Measurements from ENCODE around the gene HS1BP3. TPM values are rescaled to one million over a fixed set of nuclear protein-coding genes. Genes with fewer than 3 reads are reported as not detected.

Gene HS1BP3
- total RNA-seq, 3 donors from 2014 or later, result 19.0 to 31.8 (median 25.9) TPM

DNA sequence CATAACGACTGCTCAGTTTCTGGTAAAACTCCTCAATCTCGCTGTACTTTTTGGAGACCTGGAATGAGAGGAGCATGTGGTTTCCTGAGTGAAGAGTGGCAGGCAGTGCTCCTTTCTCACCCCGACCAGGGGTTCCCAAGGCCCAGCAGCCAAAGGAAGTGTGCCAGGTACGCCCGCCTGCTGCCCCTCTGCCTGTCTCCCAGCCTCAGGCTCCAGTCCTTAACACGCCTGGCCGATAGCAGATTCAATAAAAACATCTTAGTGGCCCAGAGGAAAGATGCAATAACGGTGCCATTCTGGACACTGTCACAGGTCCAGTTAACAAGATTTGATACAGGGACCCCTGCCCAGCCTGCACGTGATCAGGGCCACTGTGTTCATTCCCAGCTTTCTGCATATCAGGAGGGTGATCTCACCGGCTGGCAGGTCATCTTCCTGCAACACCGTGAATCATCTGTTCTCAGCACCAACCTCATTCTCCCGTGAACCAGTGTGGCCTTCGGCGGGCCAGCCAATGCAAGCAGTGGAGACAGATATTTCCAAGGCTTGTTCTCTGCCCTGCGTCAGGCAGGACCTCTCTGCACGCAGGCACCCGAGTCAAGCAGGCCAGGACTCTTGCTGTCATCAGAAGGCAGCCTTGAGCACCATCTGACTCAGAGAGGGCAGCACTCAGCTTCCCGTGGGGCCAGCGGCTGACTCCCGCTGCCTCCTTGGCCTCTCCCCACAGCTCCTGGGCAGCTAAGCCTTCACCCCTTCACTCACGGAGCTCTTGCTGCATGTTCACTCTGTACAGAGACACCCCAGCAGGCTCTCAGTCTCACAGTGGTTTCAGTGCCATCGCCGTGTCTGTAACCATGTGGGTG, 9.5 kb downstream of the HS1BP3 start:
- peaks cover 0 to 4% of the 10 kb centered on the region in 2 donors for H3K4me1 ChIP-seq
- H3K9me3 ChIP-seq, result no peaks in the 10 kb centered on the region
- TF ChIP-seq POLR2A (IDR thresholded peaks at IDR 0.05) (no peak), POLR2AphosphoS5 (IDR thresholded peaks at IDR 0.05) (peak in 2 of 3 donors; percentile 5 to 28)
- TF ChIP-seq, protein P1, sequence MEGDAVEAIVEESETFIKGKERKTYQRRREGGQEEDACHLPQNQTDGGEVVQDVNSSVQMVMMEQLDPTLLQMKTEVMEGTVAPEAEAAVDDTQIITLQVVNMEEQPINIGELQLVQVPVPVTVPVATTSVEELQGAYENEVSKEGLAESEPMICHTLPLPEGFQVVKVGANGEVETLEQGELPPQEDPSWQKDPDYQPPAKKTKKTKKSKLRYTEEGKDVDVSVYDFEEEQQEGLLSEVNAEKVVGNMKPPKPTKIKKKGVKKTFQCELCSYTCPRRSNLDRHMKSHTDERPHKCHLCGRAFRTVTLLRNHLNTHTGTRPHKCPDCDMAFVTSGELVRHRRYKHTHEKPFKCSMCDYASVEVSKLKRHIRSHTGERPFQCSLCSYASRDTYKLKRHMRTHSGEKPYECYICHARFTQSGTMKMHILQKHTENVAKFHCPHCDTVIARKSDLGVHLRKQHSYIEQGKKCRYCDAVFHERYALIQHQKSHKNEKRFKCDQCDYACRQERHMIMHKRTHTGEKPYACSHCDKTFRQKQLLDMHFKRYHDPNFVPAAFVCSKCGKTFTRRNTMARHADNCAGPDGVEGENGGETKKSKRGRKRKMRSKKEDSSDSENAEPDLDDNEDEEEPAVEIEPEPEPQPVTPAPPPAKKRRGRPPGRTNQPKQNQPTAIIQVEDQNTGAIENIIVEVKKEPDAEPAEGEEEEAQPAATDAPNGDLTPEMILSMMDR (IDR thresholded peaks at IDR 0.05), result no peak
- intact Hi-C loops (cut with DNase I; ENCODE audit: low total_unique reads), result loop anchor here (1.0 kb wide), 1 partner anchor 204 kb away; no protein-coding TSS in a partner anchor
- H3K36me3 ChIP-seq, result no peaks in the 10 kb centered on the region
- peak overlapping the region in 1 of 2 donors; percentile 64 for H3K27ac ChIP-seq
- H3K4me3 ChIP-seq, result no peak overlapping the region
- H3K27me3 ChIP-seq, result no peaks in the 10 kb centered on the region
- DNase-seq (ENCODE audit: low spot score in 2 of 2), result no peak

DNA sequence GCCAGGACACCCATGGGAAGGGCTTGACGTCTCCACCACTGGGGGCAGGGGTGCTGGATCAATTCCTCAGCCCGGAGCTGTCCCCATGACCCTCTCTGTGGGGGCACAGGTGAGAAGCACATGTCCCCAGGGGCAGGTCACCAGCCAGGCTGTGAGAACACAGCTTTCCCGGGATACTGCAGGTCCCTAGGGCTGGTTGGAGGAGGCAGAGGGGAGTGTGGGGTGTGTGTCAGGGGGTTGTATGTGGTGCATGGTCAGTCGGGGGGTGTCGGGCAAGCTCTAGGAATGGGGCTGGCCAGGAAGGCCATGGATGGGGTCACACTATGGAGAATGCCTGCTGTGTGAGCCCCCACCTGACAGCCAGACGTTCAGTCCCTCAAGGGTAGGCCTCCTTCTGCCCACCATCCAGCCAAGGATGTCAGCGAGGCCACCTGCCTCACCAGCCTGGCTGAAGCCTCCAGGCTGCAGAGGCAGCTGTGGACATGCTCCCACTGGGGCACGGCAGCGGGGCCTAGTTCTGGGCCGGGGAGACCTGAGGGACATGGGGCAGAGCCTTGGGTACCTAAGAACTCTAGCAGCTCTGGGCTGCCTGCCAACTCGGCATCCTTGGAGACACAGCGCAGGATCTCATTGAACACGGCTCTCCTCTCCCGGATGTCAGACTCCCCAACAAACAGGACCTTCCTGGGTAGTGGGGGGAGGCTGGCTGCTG, 10.3 kb downstream of the HS1BP3 start:
- Histone ChIP-seq H3K36me3 (no peaks in the 10 kb centered on the region), H3K9me3 (no peaks in the 10 kb centered on the region), H3K4me1 (peaks cover 4 to 6% of the 10 kb centered on the region in 2 donors), H3K4me3 (no peak overlapping the region), H3K27me3 (no peaks in the 10 kb centered on the region), H3K27ac (peak overlapping the region in 1 of 2 donors; percentile 50)
- TF ChIP-seq POLR2AphosphoS5 (IDR thresholded peaks at IDR 0.05) (no peak), POLR2A (IDR thresholded peaks at IDR 0.05) (no peak)
- TF ChIP-seq, protein P1 (IDR thresholded peaks at IDR 0.05), result no peak
- intact Hi-C loops (cut with DNase I; ENCODE audit: low total_unique reads), result loop anchor here (1.0 kb wide), 1 partner anchor 203 kb away; no protein-coding TSS in a partner anchor
- no peak for DNase-seq (ENCODE audit: low spot score in 2 of 2)

DNA sequence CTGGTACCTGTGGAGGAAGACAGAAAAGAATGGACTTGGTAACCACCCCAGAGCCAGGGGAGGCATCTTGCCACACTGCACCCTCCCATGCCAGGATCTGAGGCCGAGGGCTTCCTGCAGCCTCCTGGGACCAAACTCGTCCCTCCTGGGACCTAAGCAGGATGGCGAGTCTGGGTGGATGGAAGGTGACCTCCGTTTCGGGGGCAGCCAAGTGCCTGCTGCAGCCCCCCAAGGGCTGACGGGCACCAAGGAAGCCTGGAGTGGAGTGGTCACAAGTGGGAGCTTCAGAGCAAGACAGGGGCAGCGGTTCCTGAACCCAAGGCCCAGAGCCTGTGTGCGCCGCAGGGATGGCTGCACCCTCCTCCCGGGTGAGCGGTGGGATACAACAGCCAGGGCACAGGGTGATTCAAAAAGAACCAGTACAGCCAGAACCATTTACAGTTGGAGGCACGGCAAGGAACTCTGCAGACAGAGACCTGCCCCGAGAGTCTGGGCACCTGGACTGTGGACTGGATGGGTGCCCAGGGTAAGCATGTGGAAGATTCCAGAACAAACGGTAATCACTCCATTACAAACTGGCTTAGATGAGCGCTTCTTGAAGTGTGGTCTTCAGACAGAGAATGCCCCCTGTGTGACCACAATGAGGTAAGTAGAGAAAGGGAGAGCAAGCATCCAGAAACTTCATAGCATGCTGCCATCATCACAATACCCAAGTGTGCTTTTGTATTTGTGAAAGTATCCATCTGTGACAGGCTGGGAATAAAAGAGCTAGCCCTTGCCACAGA, 12.1 kb downstream of the HS1BP3 start:
- no peak overlapping the region for H3K27ac ChIP-seq
- TF ChIP-seq, protein P1 (IDR thresholded peaks at IDR 0.05), result no peak
- TF ChIP-seq POLR2A (IDR thresholded peaks at IDR 0.05) (no peak), POLR2AphosphoS5 (IDR thresholded peaks at IDR 0.05) (no peak)
- no peaks in the 10 kb centered on the region for H3K36me3 ChIP-seq
- no peaks in the 10 kb centered on the region for H3K27me3 ChIP-seq
- no peak overlapping the region for H3K4me3 ChIP-seq
- no peak for DNase-seq (ENCODE audit: low spot score in 2 of 2)
- H3K4me1 ChIP-seq, result peaks cover 19 to 21% of the 10 kb centered on the region in 2 donors
- intact Hi-C loops (cut with DNase I; ENCODE audit: low total_unique reads), result no loop called here
- H3K9me3 ChIP-seq, result no peaks in the 10 kb centered on the region

DNA sequence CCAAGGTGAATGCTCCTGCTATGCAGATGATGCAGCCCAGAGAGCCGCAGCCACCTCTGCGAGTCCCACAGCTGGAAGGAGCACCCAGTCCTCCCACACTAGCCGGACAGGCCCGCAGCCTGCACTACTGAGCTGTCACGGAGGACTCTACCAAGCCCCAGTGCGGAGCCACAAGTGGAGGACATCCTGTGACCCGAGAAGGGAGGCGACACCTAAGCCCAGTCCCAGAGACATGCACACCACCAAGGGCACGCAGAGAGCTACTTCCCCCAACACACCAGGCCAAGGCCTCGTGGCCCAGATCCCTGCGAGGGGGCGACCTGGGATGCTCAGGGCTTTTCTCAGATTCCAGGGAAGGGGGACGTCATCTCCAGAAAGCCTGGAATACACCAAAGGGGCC, 12.9 kb downstream of the HS1BP3 start:
- no peak overlapping the region for H3K4me3 ChIP-seq
- H3K9me3 ChIP-seq, result no peaks in the 10 kb centered on the region
- H3K27ac ChIP-seq, result peak overlapping the region in 1 of 2 donors; percentile 84
- no peak for TF ChIP-seq POLR2A (IDR thresholded peaks at IDR 0.05)
- TF ChIP-seq POLR2AphosphoS5 (IDR thresholded peaks at IDR 0.05), result no peak
- TF ChIP-seq, protein P1 (IDR thresholded peaks at IDR 0.05), result no peak
- no peaks in the 10 kb centered on the region for H3K27me3 ChIP-seq
- no peaks in the 10 kb centered on the region for H3K36me3 ChIP-seq
- intact Hi-C loops (cut with DNase I; ENCODE audit: low total_unique reads), result no loop called here
- H3K4me1 ChIP-seq, result peaks cover 20 to 27% of the 10 kb centered on the region in 2 donors
- no peak for DNase-seq (ENCODE audit: low spot score in 2 of 2)
